AG09309 (cell line): ENCODE results near the gene RNF130.

Source experiments
- DNase-seq: peaks from one replicate; pipeline ENCODE4 v3.0.0-alpha.2; 2010; ENCODE audit warnings: low read depth
- H3K4me3 ChIP-seq: 2 replicates; pipeline ENCODE4 v1.5.1; 2011; ENCODE audit warnings: mild to moderate bottlenecking, low read depth, low read length, moderate library complexity; ENCODE audit not compliant: control insufficient read depth
- CTCF ChIP-seq: IDR thresholded peaks from 2 replicates; pipeline ENCODE4 v1.5.1; 2011; ENCODE audit warnings: mild to moderate bottlenecking, low read depth, low read length, inconsistent platforms; ENCODE audit not compliant: insufficient read depth, control insufficient read depth; ENCODE audit errors: missing control alignments

The RNF130 gene

GRCh38 chr5:180080486-180081280 is 9.1 kb upstream of the RNF130 start:
- no peak for DNase-seq
- TF ChIP-seq CTCF = no peak
- H3K4me3 ChIP-seq = no peak overlapping the region

- no peak overlapping the region for H3K4me3 ChIP-seq
- no peak for DNase-seq
- no peak for TF ChIP-seq CTCF
These were observed 8.3 kb upstream of the RNF130 start for GRCh38 chr5:180079702-180080466.

- no peak for DNase-seq
- H3K4me3 ChIP-seq = no peak overlapping the region
- TF ChIP-seq CTCF = no peak
These were observed 6.8 kb upstream of the RNF130 start for GRCh38 chr5:180078348-180078747.

- no peak for DNase-seq
- H3K4me3 ChIP-seq = no peak overlapping the region
- TF ChIP-seq CTCF = no peak
These were observed 6.2 kb upstream of the RNF130 start for GRCh38 chr5:180077594-180078284.

- no peak for DNase-seq
- no peak for TF ChIP-seq CTCF
- H3K4me3 ChIP-seq = no peak overlapping the region
These were observed 4.1 kb upstream of the RNF130 start for GRCh38 chr5:180075703-180076102.

GRCh38 chr5:180074462-180074861 is 2.9 kb upstream of the RNF130 start:
- no peak overlapping the region for H3K4me3 ChIP-seq
- no peak for TF ChIP-seq CTCF
- no peak for DNase-seq
